ENCODE results near the gene CCDC91. TPM values are rescaled to one million over a fixed set of nuclear protein-coding genes. Genes with fewer than 3 reads are reported as not detected.

The CCDC91 gene
- total RNA-seq, 2 donors from 2014 or later = 17.6 to 20.2 TPM

DNA sequence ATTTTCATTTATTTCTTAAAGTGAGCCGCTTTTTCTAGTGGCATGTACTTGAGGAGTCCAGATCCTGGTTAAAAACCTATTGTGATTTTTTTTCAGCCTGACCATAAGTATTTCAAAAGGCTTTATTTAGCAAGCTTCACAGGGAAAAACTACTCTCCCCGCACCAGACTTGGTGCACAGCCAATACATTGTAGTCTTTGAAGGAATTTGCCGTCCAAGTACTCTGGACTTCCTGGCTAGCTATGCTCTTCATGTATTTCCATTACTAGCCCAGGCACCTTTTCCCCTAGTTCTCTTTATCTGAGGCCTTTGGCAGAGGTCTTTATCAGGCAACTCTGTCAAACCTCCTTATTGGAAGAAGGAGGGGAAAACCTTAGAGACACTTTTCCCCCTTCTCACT lies 234.7 kb downstream of the CCDC91 start:
- H3K36me3 Mint-ChIP-seq (ENCODE audit: insufficient read depth in 2 of 2) = peaks cover 4 to 5% of the 10 kb centered on the region in 2 donors
- no peaks in the 10 kb centered on the region for H3K27me3 Mint-ChIP-seq (ENCODE audit: low read depth)
- ATAC-seq (replicated peaks in 1 of 2) (no peak), DNase-seq (no peak)
- H3K4me3 Mint-ChIP-seq = no peak overlapping the region
- no peak overlapping the region for H3K27ac Mint-ChIP-seq
- no peaks in the 10 kb centered on the region for H3K4me1 Mint-ChIP-seq (ENCODE audit: low read depth)
- peaks cover 1 to 3% of the 10 kb centered on the region in 2 donors for H3K9me3 Mint-ChIP-seq

DNA sequence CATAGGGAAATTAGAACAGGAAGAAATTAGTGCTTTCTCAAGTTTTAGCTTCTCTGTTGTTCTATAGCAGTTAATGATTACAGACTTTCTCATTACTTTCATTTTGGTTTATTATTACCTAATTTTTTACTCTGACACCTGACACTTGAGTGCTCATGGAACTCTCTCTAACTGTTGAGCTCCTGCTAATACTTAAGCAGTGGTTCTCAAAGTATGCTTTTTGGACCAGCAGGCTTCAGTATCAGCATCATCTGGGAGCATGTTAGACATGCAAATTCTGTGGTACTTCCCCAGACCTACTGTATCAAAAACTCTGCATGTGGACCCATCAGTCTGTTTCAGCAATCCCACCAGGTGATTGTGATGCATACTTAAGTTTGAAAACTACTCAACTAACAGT lies 235.3 kb downstream of the CCDC91 start:
- Mint-ChIP-seq H3K36me3 (ENCODE audit: insufficient read depth in 2 of 2) (peaks cover 2 to 5% of the 10 kb centered on the region in 2 donors), H3K27ac (no peak overlapping the region), H3K4me3 (no peak overlapping the region), H3K4me1 (ENCODE audit: low read depth) (no peaks in the 10 kb centered on the region), H3K27me3 (ENCODE audit: low read depth) (no peaks in the 10 kb centered on the region), H3K9me3 (peaks cover 1 to 3% of the 10 kb centered on the region in 2 donors)
- no peak for ATAC-seq (replicated peaks in 1 of 2)
- no peak for DNase-seq

DNA sequence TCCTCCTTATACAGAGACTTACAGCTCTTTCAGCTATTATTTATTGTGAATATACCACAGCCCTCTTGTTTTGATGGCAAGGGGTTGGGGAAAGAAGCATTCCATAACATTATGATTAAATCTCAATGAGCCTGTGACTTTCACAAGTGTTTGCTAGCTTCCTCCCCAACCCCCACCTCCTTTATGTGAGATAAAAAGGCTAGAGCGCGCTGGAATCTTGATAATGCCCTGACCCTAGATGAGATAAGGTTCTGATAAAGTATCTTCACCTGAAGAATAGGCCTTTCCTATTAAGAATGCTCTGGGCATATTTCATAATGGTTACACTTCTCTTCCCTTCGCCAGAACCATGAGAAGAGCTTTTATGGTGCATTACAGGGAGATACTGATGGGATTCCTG lies 236.8 kb downstream of the CCDC91 start:
- no peaks in the 10 kb centered on the region for H3K9me3 Mint-ChIP-seq
- no peak for ATAC-seq (replicated peaks in 1 of 2)
- H3K27me3 Mint-ChIP-seq (ENCODE audit: low read depth) = no peaks in the 10 kb centered on the region
- DNase-seq = no peak
- H3K4me1 Mint-ChIP-seq (ENCODE audit: low read depth) = no peaks in the 10 kb centered on the region
- no peak overlapping the region for H3K27ac Mint-ChIP-seq
- H3K4me3 Mint-ChIP-seq = no peak overlapping the region
- no peaks in the 10 kb centered on the region for H3K36me3 Mint-ChIP-seq (ENCODE audit: insufficient read depth in 2 of 2)

DNA sequence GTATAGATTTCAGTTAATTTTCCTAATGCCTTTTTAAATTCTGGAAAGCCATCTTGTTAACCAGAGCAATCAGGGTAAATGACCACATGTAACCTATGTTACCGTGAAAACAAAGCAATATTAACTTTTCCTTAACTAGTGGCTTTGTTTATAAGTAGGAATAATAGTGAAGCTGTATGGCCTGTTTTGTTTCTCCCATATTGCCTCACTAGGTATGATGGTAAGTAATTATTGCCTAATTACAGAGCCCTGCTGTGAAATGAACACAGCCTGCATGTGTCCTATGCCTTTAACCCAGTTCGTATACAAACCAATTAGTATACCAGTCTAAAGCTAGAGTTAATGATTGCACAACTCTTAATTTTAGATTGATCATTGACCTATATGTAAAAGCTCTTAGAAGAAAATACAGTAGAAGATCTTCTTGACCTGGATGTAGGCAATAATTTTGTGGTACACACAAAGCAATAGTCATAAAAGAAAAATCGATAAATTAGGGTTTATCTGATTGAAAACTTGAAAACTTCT lies 249.9 kb downstream of the CCDC91 start:
- no peak overlapping the region for H3K27ac Mint-ChIP-seq

DNA sequence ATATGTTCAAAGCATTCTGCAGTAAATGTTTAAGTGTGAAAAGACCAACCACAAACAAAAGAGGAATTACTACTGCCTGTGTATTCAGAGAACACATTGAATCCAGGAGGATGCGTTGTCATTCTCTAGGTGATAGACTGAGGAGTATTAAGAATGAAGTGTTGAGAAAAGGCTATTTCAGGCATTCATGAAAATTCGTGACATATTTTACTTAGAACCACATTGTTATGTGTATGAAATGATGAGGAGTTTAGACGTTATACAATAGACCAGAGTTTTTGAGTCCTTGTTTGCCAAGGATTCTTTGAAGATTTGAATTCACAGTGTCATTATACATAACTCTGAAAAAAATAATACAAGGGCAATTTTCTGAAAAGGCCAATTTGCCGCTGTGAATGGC lies 251.8 kb downstream of the CCDC91 start:
- no peaks in the 10 kb centered on the region for H3K4me1 Mint-ChIP-seq (ENCODE audit: low read depth)
- H3K4me3 Mint-ChIP-seq = no peak overlapping the region
- no peak overlapping the region for H3K27ac Mint-ChIP-seq

More for the DNA sequence above, 249.9 kb downstream of the CCDC91 start:
- Mint-ChIP-seq H3K36me3 (ENCODE audit: insufficient read depth in 2 of 2) (peaks cover 0 to 3% of the 10 kb centered on the region in 2 donors), H3K9me3 (no peaks in the 10 kb centered on the region), H3K4me1 (ENCODE audit: low read depth) (no peaks in the 10 kb centered on the region), H3K27me3 (ENCODE audit: low read depth) (no peaks in the 10 kb centered on the region), H3K4me3 (no peak overlapping the region)
- DNase-seq (no peak), ATAC-seq (replicated peaks in 1 of 2) (no peak)

DNA sequence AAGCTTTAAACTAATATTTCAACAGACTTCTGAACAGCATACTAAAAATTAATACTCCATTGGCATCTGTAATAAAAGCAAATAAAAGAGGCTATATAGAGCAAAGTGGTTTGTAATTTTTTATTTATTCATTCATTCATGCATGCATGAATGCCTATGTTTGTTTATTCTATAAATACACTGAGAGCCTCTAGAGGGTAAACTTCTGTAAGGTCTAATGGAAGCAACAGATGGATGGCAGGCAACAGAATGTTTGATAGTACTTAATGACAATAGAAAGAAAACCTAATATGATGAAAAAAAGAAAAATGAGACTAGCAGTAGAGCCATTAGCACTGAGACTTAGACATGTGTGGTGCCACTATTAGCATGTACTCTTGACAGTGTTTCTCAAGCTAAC lies 253.1 kb downstream of the CCDC91 start:
- Mint-ChIP-seq H3K27me3 (ENCODE audit: low read depth) (no peaks in the 10 kb centered on the region), H3K9me3 (no peaks in the 10 kb centered on the region), H3K4me1 (ENCODE audit: low read depth) (no peaks in the 10 kb centered on the region), H3K27ac (no peak overlapping the region), H3K4me3 (no peak overlapping the region), H3K36me3 (ENCODE audit: insufficient read depth in 2 of 2) (no peaks in the 10 kb centered on the region)
- no peak for DNase-seq
- no peak for ATAC-seq (replicated peaks in 1 of 2)

More for the DNA sequence above, 251.8 kb downstream of the CCDC91 start:
- Mint-ChIP-seq H3K9me3 (no peaks in the 10 kb centered on the region), H3K27me3 (ENCODE audit: low read depth) (no peaks in the 10 kb centered on the region), H3K36me3 (ENCODE audit: insufficient read depth in 2 of 2) (peaks cover 0 to 3% of the 10 kb centered on the region in 2 donors)
- no peak for DNase-seq
- ATAC-seq (replicated peaks in 1 of 2) = no peak

DNA sequence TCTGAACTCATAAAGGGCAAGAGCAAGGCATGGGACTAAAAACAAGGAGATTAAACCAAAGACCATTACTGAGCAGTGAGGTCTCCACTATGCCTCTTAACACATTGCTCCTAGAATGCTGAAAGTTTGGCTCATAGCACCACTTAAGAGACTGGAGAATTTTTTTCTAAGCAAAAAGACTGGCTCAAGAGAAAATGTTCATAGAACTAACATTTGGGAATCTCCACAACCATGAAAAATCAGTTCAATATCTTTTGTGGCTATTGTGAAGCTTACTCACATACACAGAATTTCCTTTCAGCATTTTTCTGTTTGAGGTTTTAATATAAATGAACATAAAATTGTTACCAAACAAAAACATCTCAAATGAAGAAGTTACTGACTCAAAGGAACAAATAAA lies 255.8 kb downstream of the CCDC91 start:
- Mint-ChIP-seq H3K9me3 (no peaks in the 10 kb centered on the region), H3K4me3 (no peak overlapping the region)
- no peak for ATAC-seq (replicated peaks in 1 of 2)

DNA sequence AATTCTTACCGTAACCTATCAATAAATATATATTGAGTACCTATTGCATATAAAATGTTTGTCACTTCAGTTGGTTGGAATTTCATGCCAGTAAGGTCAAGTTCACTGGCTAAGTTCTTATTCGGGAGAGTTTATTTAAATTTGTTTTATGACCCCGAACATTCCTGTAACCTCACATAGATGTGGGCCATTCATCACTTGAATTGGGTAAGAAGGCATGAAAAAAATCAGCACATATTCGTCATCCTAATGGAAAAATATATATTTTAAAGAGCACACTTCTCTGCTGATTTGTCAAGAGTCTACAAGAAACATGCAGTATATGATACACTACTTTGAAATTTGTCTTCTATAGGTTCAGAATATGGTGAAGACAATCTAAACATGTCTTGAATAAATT lies 263.4 kb downstream of the CCDC91 start:
- Mint-ChIP-seq H3K4me1 (ENCODE audit: low read depth) (no peaks in the 10 kb centered on the region), H3K27me3 (ENCODE audit: low read depth) (no peaks in the 10 kb centered on the region), H3K9me3 (no peaks in the 10 kb centered on the region), H3K4me3 (no peak overlapping the region), H3K36me3 (ENCODE audit: insufficient read depth in 2 of 2) (peaks cover 0 to 7% of the 10 kb centered on the region in 2 donors), H3K27ac (no peak overlapping the region)
- ATAC-seq (replicated peaks in 1 of 2) (no peak), DNase-seq (no peak)

More for the DNA sequence above, 255.8 kb downstream of the CCDC91 start:
- H3K36me3 Mint-ChIP-seq (ENCODE audit: insufficient read depth in 2 of 2) = no peaks in the 10 kb centered on the region
- no peak for DNase-seq
- H3K27ac Mint-ChIP-seq = no peak overlapping the region
- H3K4me1 Mint-ChIP-seq (ENCODE audit: low read depth) = no peaks in the 10 kb centered on the region
- H3K27me3 Mint-ChIP-seq (ENCODE audit: low read depth) = no peaks in the 10 kb centered on the region

DNA sequence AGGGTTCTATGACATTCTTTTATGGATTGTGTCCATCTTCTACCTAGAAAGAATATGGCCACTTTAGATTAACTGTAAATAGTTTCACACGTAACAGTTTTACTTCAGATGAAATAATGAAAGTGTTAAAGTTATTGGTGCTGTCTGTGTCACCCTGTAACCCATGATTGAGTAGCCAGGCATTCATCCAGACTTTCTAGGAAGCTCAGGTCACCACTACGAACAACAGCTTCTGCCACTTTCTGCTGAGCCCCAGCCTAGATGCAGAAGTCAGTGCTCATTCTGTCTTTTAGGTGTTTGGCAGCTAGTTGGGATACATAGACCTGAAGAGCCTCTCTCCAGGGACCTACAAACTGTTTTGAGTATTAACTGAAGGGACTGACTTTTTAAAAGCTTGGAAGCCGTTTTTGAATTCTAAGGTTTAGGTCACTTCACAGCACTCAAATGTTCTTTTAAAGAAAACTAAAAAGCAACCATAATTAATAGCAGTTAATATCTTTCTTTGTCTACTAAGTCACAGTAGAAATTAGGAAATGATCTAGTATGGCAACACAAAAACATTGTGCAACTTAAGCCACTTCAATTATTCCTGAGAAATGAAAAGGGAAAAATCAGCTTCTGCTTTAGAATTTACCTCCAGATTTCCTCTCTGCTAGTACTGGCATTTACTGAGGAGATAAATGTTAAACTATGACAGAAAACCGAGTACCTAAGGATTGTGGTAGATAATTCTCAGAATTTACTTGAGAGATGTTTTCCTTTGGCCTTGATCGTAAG lies 266.9 kb downstream of the CCDC91 start:
- Mint-ChIP-seq H3K36me3 (ENCODE audit: insufficient read depth in 2 of 2) (peaks cover 3 to 17% of the 10 kb centered on the region in 2 donors), H3K27ac (no peak overlapping the region), H3K27me3 (ENCODE audit: low read depth) (no peaks in the 10 kb centered on the region), H3K4me3 (no peak overlapping the region), H3K9me3 (no peaks in the 10 kb centered on the region), H3K4me1 (ENCODE audit: low read depth) (no peaks in the 10 kb centered on the region)
- DNase-seq (no peak), ATAC-seq (replicated peaks in 1 of 2) (no peak)

DNA sequence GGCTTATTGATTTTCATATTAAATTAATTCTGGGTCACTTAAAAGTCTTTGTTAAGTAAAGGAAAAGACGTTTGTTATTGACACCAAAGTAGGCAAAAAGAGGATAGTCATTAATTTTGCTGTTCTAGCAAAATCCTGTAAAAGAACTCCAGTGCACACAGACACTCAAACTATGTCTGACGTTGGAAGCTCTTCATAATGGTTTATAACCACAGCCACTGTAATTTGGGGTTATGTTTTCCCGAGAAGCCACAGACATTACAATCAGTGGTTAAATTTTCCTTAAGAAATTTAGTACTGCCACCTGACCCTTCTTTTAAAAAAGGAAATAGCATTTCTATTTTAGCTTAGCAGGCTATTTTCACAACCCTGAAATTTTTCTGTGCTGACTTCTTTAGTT lies 267.5 kb downstream of the CCDC91 start:
- ATAC-seq (replicated peaks in 1 of 2) = no peak
- no peaks in the 10 kb centered on the region for H3K27me3 Mint-ChIP-seq (ENCODE audit: low read depth)
- peaks cover 3 to 17% of the 10 kb centered on the region in 2 donors for H3K36me3 Mint-ChIP-seq (ENCODE audit: insufficient read depth in 2 of 2)
- H3K27ac Mint-ChIP-seq = no peak overlapping the region
- DNase-seq = no peak
- no peak overlapping the region for H3K4me3 Mint-ChIP-seq
- H3K4me1 Mint-ChIP-seq (ENCODE audit: low read depth) = no peaks in the 10 kb centered on the region
- no peaks in the 10 kb centered on the region for H3K9me3 Mint-ChIP-seq

DNA sequence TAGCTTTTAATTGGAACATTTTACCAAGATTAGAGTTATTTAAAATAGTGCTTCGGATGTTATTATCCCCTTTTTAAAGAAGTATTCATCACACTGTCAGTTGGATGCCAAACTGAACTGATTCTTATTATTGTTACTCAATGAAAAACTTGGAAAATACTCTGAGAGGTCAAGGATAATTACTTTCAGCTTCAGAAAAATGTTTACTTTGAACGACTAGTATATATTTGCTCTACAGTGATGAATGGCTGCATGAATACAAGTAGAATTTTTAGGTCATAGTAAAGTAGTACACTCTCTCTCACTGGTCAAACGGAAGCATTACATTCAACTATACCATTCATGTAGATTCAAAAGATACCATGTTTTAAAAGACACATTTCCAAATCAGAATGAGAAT lies 269.2 kb downstream of the CCDC91 start:
- ATAC-seq (replicated peaks in 1 of 2) (no peak), DNase-seq (no peak)
- Mint-ChIP-seq H3K4me3 (no peak overlapping the region), H3K27ac (no peak overlapping the region), H3K9me3 (no peaks in the 10 kb centered on the region), H3K27me3 (ENCODE audit: low read depth) (no peaks in the 10 kb centered on the region), H3K36me3 (ENCODE audit: insufficient read depth in 2 of 2) (peaks cover 3 to 20% of the 10 kb centered on the region in 2 donors), H3K4me1 (ENCODE audit: low read depth) (no peaks in the 10 kb centered on the region)

DNA sequence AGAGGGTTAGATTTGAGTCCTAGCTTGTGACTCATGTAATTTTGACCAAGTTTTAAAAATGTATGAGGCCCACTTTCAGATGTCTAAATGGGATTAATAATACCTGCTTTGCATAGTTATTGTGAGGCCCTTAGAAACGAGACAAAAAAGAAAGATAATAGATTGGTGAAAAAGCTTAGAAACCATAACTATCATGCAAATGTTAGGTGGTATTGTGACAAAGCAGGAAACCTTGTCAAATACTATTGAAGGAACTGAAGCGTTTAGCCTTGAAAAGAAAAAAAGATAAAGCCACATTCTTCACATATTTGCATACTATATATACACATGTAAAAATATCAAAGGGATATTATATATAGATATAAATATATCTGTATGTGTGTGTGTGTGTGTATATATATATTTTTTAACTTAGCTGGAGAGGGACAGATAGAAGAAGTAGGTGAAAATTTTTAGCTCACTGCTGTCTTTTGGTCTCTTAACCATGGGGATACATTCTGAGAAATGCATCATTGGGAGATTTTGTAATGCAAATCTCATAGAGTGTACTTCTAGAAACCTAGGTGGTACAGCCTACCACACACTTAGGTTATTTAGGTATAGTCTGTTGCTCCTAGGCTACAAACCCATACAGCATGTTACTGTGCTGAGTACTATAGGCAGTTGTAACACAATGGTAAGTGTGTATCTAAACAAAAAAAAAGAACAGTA lies 270.3 kb downstream of the CCDC91 start:
- no peaks in the 10 kb centered on the region for H3K4me1 Mint-ChIP-seq (ENCODE audit: low read depth)
- DNase-seq = no peak

DNA sequence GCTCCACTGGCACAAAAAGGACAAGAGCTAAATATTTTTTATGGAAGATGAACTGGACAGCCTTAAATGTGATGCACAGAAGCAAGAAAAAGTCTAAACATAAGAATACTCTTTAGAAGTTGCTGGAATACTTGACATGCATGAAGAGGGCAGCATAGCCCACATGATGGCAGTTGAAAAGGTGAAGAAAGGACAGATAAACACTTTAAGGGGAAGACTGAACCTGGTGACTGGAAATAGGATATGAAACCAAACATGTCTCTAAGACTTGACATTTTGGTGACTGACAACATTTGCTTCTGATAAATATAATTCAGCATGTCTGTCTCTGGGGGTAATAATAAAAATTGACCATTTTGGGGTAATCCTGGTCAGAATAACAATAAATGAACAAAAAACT lies 273.1 kb downstream of the CCDC91 start:
- peak overlapping the region; percentile 24 for H3K27ac Mint-ChIP-seq
- DNase-seq = no peak
- H3K9me3 Mint-ChIP-seq = peaks cover 0 to under 1% of the 10 kb centered on the region in 2 donors
- no peaks in the 10 kb centered on the region for H3K27me3 Mint-ChIP-seq (ENCODE audit: low read depth)
- no peaks in the 10 kb centered on the region for H3K4me1 Mint-ChIP-seq (ENCODE audit: low read depth)
- ATAC-seq (replicated peaks in 1 of 2) = no peak
- no peak overlapping the region for H3K4me3 Mint-ChIP-seq
- peaks cover 3 to 17% of the 10 kb centered on the region in 2 donors for H3K36me3 Mint-ChIP-seq (ENCODE audit: insufficient read depth in 2 of 2)

More for the DNA sequence above, 270.3 kb downstream of the CCDC91 start:
- Mint-ChIP-seq H3K36me3 (ENCODE audit: insufficient read depth in 2 of 2) (peaks cover 3 to 20% of the 10 kb centered on the region in 2 donors), H3K27me3 (ENCODE audit: low read depth) (no peaks in the 10 kb centered on the region), H3K4me3 (no peak overlapping the region), H3K27ac (no peak overlapping the region), H3K9me3 (no peaks in the 10 kb centered on the region)
- no peak for ATAC-seq (replicated peaks in 1 of 2)

Data from activated T-cell treated with anti-CD3 and anti-CD28 coated beads, Interleukin-2, amount 50 U/mL, for 72 hours (primary cell).